GM12878 (cell line): ENCODE measurements around the gene HEPACAM.

Source experiments
- CREM ChIP-seq: IDR thresholded peaks from 2 replicates; pipeline ENCODE4 v1.6.1; 2014; ENCODE audit warnings: antibody characterized with exemption, low read depth
- ZNF274 ChIP-seq: IDR thresholded peaks from one replicate; pipeline ENCODE4 v1.8.0; 2011; ENCODE audit not compliant: insufficient read length, insufficient read depth
- TF ChIP-seq, protein P1 (sequence below): IDR thresholded peaks from 2 replicates; pipeline ENCODE4 v1.6.1; 2011; ENCODE audit warnings: mild to moderate bottlenecking, low read depth, low read length, moderate library complexity; ENCODE audit not compliant: insufficient replicate concordance

GRCh38 chr11:124877910-124878758 lies 57.7 kb downstream of the HEPACAM start:
- TF ChIP-seq, protein P1, sequence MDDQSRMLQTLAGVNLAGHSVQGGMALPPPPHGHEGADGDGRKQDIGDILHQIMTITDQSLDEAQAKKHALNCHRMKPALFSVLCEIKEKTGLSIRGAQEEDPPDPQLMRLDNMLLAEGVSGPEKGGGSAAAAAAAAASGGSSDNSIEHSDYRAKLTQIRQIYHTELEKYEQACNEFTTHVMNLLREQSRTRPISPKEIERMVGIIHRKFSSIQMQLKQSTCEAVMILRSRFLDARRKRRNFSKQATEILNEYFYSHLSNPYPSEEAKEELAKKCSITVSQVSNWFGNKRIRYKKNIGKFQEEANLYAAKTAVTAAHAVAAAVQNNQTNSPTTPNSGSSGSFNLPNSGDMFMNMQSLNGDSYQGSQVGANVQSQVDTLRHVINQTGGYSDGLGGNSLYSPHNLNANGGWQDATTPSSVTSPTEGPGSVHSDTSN: no peak
- TF ChIP-seq ZNF274 (no peak), CREM (no peak)
